ENCODE results near the gene CRLF3.

Gene CRLF3

GRCh38 chr17:30838202-30838807, 13.8 kb upstream of the CRLF3 start:
- TF ChIP-seq CTCF (IDR thresholded peaks at IDR 0.05; ENCODE audit: extremely low read depth, missing control alignments) = no peak
- no peak for DNase-seq (ENCODE audit: low spot score)

- TF ChIP-seq CTCF (IDR thresholded peaks at IDR 0.05; ENCODE audit: extremely low read depth, missing control alignments) = no peak
- DNase-seq (ENCODE audit: low spot score) = no peak
Observed at GRCh38 chr17:30832438-30833124, 8.1 kb upstream of the CRLF3 start.

- DNase-seq (ENCODE audit: low spot score) = peak; percentile 87
- no peak for TF ChIP-seq CTCF (IDR thresholded peaks at IDR 0.05; ENCODE audit: extremely low read depth, missing control alignments)
Observed at GRCh38 chr17:30831663-30832437, 7.4 kb upstream of the CRLF3 start, which contains the start of gene ATAD5. Gene ATAD5 (plus strand): TSS chr17:30831966. CDS start chr17:30832348, 382 bp downstream.

- peak; percentile 30 for DNase-seq (ENCODE audit: low spot score)
- TF ChIP-seq CTCF (IDR thresholded peaks at IDR 0.05; ENCODE audit: extremely low read depth, missing control alignments) = no peak
Observed at GRCh38 chr17:30831257-30831656, 6.8 kb upstream of the CRLF3 start.

GRCh38 chr17:30829022-30829421, 4.5 kb upstream of the CRLF3 start:
- no peak for DNase-seq (ENCODE audit: low spot score)
- TF ChIP-seq CTCF (IDR thresholded peaks at IDR 0.05; ENCODE audit: extremely low read depth, missing control alignments) = no peak

GRCh38 chr17:30827082-30827481, 2.6 kb upstream of the CRLF3 start:
- no peak for TF ChIP-seq CTCF (IDR thresholded peaks at IDR 0.05; ENCODE audit: extremely low read depth, missing control alignments)
- DNase-seq (ENCODE audit: low spot score) = no peak

- DNase-seq (ENCODE audit: low spot score) = peak; percentile 57
- TF ChIP-seq CTCF (IDR thresholded peaks at IDR 0.05; ENCODE audit: extremely low read depth, missing control alignments) = no peak
Observed at GRCh38 chr17:30824002-30824355, 513 bp downstream of the CRLF3 start.
